ENCODE data around the gene SCRN1.

- TF ChIP-seq, protein P1, sequence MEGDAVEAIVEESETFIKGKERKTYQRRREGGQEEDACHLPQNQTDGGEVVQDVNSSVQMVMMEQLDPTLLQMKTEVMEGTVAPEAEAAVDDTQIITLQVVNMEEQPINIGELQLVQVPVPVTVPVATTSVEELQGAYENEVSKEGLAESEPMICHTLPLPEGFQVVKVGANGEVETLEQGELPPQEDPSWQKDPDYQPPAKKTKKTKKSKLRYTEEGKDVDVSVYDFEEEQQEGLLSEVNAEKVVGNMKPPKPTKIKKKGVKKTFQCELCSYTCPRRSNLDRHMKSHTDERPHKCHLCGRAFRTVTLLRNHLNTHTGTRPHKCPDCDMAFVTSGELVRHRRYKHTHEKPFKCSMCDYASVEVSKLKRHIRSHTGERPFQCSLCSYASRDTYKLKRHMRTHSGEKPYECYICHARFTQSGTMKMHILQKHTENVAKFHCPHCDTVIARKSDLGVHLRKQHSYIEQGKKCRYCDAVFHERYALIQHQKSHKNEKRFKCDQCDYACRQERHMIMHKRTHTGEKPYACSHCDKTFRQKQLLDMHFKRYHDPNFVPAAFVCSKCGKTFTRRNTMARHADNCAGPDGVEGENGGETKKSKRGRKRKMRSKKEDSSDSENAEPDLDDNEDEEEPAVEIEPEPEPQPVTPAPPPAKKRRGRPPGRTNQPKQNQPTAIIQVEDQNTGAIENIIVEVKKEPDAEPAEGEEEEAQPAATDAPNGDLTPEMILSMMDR (conservative IDR thresholded peaks at IDR 0.05 in 1 of 2, IDR thresholded peaks at IDR 0.05 in 1 of 2; ENCODE audit: low read depth in 1 of 2, low read length in 2 of 2), result no peak
- TF ChIP-seq EZH2 (IDR thresholded peaks at IDR 0.05; ENCODE audit: low read length, missing control alignments), result no peak
Observed at GRCh38 chr7:29972315-29972669, 17.3 kb downstream of the SCRN1 start.

All from fibroblast of lung (primary cell).